Diencephalon (tissue), 1 donor: ENCODE measurements around the gene NAA50. TPM values are rescaled to one million over a fixed set of nuclear protein-coding genes. Genes with fewer than 3 reads are reported as not detected.

ENCODE experiments used
- total RNA-seq: library from RNA; depleted of rRNA; stranded (reverse); fragments of >200 nt; gene quantifications from one replicate; pipeline ENCODE4 v1.2.3, GENCODE V29; 2014

The NAA50 gene
- 73.6 TPM for total RNA-seq

GRCh38 chr3:113745756-113746547, at the start of gene NAA50:
Gene NAA50 (minus strand): TSS chr3:113746249. CDS start chr3:113745949, 300 bp downstream.

GRCh38 chr3:113746548-113747282, 666 bp upstream of the NAA50 start, which contains the start of gene ATP6V1A:
Gene ATP6V1A (plus strand): TSS chr3:113747035. CDS start chr3:113778754, 31,719 bp downstream.

GRCh38 chr3:113695786-113696645, 50.0 kb downstream of the NAA50 start, which contains the start of gene USF3:
Gene USF3 (minus strand): TSS chr3:113696642. CDS start chr3:113674878, 21,764 bp downstream.

Other genes with a start within 250 kb of the NAA50 start
- gene SPICE1, start 231.1 kb downstream of the NAA50 start, total RNA-seq, result 18.0 TPM
- gene SIDT1, start 213.7 kb downstream of the NAA50 start, total RNA-seq, result 19.6 TPM
- gene USF3, start 49.6 kb downstream of the NAA50 start, total RNA-seq, result 16.8 TPM
- 284 TPM for gene ATP6V1A, start 786 bp upstream of the NAA50 start, total RNA-seq
- 10.8 TPM for gene GRAMD1C, start 92.5 kb upstream of the NAA50 start, total RNA-seq
- 11.3 TPM for gene ZDHHC23, start 201.8 kb upstream of the NAA50 start, total RNA-seq